ENCODE results near the gene ALCAM.

The ALCAM gene

GRCh38 chr3:105431200-105431599 is 64.5 kb downstream of the ALCAM start:
- DNase-seq = no peak

GRCh38 chr3:105435277-105435676 is 68.6 kb downstream of the ALCAM start:
- no peak for DNase-seq

- DNase-seq = no peak
Measured at GRCh38 chr3:105436687-105437086, 70.0 kb downstream of the ALCAM start.

GRCh38 chr3:105440113-105440512 is 73.4 kb downstream of the ALCAM start:
- DNase-seq = no peak

- DNase-seq = no peak
Measured at GRCh38 chr3:105444725-105445124, 78.0 kb downstream of the ALCAM start.

- DNase-seq = no peak
Measured at GRCh38 chr3:105448338-105448982, 81.8 kb downstream of the ALCAM start.

GRCh38 chr3:105449414-105449813 is 82.7 kb downstream of the ALCAM start:
- no peak for DNase-seq

- DNase-seq = no peak
Measured at GRCh38 chr3:105456017-105456416, 89.3 kb downstream of the ALCAM start.

GRCh38 chr3:105458518-105459215 is 92.0 kb downstream of the ALCAM start:
- no peak for DNase-seq

- DNase-seq = no peak
Measured at GRCh38 chr3:105459566-105460290, 93.0 kb downstream of the ALCAM start.

GRCh38 chr3:105463620-105464019 is 96.9 kb downstream of the ALCAM start:
- no peak for DNase-seq

GRCh38 chr3:105465251-105465853 is 98.6 kb downstream of the ALCAM start:
- no peak for DNase-seq

- DNase-seq = no peak
Measured at GRCh38 chr3:105466072-105466471, 99.4 kb downstream of the ALCAM start.

- no peak for DNase-seq
Measured at GRCh38 chr3:105466495-105467404, 100.0 kb downstream of the ALCAM start.

GRCh38 chr3:105470851-105471250 is 104.1 kb downstream of the ALCAM start:
- no peak for DNase-seq

- no peak for DNase-seq
Measured at GRCh38 chr3:105473521-105474223, 107.0 kb downstream of the ALCAM start.

GRCh38 chr3:105480768-105481167 is 114.1 kb downstream of the ALCAM start:
- DNase-seq = no peak

- DNase-seq = no peak
Measured at GRCh38 chr3:105483476-105483875, 116.8 kb downstream of the ALCAM start.

GRCh38 chr3:105490045-105490444 is 123.3 kb downstream of the ALCAM start:
- no peak for DNase-seq

GRCh38 chr3:105493305-105493892 is 126.7 kb downstream of the ALCAM start:
- no peak for DNase-seq

GRCh38 chr3:105495021-105495420 is 128.3 kb downstream of the ALCAM start:
- DNase-seq = no peak
